Stimulated activated CD8-positive, alpha-beta memory T cell treated with anti-CD3 and anti-CD28 coated beads, Interleukin-2, amount 100 ng/mL, for 1 hour (primary cell): ENCODE data around the gene NDUFS7.
"Not testable (repeated sequence)": the region's sequence is repeated elsewhere in the genome, so short reads cannot be mapped to it uniquely, and the experiment has no call there.

Experiments used
- DNase-seq, 2 donors: peaks; one replicate each; pipeline ENCODE4 v3.0.0-alpha.2; 2020; ENCODE audit warnings: low read depth in 2 of 2

NDUFS7 gene

GRCh38 chr19:1417681-1418495 lies 34.2 kb downstream of the NDUFS7 start:
- no peak for DNase-seq

DNA sequence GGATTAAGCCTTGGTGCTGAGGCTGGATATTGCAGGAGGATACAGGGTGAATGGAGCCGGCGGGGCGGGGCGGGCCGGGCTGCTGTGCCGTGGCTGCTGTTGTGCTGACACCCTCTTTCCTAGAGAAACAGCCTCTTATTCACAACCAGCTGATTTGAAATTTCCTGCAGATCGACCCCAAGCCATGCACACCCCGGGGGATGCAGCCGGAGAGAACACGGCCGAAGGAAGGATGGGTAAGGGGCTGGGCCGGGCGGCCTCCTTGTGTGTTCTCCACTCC lies 34.7 kb downstream of the NDUFS7 start:
- no peak for DNase-seq

GRCh38 chr19:1418951-1419738 lies 35.4 kb downstream of the NDUFS7 start:
- no peak for DNase-seq

- DNase-seq: not testable (repeated sequence)
These were observed 36.4 kb downstream of the NDUFS7 start for GRCh38 chr19:1420085-1420484.

DNA sequence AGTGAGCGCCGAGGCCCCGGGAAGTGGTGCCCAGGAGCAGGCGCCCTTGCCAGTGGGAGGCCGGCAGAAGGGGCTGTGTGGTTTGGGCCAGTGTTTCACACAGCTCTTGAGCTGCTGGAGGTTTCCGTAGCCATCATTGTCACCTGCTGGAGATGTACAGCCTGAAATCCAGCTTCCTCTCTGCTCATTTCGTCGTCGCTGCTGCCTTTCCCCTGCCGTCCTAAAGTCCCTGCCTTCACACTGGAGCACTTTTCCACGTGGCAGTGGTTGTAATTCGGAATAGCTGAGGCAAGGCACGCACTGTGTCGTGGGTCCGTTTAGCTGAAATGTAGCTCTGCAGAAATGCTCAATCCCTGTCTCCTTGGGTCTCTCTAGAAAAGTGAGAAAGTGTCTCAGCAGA lies 36.9 kb downstream of the NDUFS7 start:
- no peak for DNase-seq

DNA sequence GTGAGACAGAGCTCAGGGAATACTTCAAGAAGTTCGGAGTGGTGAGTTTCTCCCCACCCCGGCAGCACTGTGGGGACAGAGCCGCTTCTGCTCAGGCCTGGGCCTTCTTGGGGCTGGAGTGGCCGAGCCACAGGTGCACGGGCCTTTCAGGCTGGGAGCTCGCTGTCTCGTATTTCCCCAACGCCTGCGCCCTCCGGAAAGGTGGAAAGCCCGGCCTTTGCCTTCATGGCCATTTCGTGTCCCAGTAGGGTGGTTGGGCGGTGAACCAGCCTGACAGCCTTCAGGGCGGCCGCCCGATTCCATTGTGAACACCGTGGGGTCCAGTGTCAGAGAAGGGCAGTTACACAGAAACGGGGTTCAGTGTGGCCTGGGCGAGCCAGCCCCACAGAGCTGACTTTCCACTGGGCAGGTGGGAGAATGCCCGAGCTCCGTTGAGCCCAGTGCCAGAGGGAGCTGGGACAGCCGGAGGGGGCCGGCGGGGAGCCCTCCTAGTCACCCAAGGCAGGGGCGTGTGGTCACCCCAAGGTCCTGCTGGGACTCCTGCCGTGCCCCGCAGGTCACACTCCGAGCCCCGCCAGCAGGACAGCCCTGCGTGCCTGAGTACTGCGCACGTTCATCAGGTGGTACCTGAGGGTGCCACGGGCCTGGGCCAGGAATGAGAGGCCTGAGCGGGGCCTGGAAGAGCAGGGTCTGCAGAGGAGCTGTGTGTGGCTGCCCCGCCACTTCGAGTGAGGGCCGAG lies 37.7 kb downstream of the NDUFS7 start:
- DNase-seq: no peak

GRCh38 chr19:1421958-1422305 lies 38.2 kb downstream of the NDUFS7 start:
- DNase-seq: no peak

GRCh38 chr19:1422360-1422759 lies 38.7 kb downstream of the NDUFS7 start:
- no peak for DNase-seq

DNA sequence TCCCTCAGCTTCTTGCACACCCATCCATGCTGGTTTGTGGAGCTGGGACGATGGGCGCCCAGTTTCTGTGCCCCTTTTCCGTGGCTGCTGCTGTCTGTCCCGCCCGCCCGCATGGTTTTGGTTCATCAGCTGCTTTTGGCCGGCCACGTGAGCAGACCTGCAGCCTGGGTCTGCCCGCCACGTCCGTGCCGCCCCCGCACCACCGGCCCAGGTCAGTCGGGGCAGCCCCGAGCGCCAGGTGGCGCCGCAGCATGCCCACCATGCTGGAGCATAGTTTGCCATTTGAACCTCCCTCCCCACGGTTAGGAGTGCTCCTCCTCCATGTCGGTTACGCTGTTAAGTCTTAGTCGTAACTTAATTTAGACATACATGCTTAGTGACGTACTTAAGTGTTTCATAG lies 39.2 kb downstream of the NDUFS7 start:
- DNase-seq: no peak

GRCh38 chr19:1423436-1424191 lies 39.9 kb downstream of the NDUFS7 start:
- DNase-seq: no peak

- DNase-seq: no peak
These were observed 40.7 kb downstream of the NDUFS7 start for GRCh38 chr19:1424192-1424955.

- DNase-seq: no peak
These were observed 41.6 kb downstream of the NDUFS7 start for GRCh38 chr19:1425102-1425837.

- no peak for DNase-seq
These were observed 42.2 kb downstream of the NDUFS7 start for GRCh38 chr19:1425902-1426301.

GRCh38 chr19:1426736-1427135 lies 43.0 kb downstream of the NDUFS7 start:
- DNase-seq: no peak

GRCh38 chr19:1427221-1427920 lies 43.7 kb downstream of the NDUFS7 start:
- DNase-seq: no peak

DNA sequence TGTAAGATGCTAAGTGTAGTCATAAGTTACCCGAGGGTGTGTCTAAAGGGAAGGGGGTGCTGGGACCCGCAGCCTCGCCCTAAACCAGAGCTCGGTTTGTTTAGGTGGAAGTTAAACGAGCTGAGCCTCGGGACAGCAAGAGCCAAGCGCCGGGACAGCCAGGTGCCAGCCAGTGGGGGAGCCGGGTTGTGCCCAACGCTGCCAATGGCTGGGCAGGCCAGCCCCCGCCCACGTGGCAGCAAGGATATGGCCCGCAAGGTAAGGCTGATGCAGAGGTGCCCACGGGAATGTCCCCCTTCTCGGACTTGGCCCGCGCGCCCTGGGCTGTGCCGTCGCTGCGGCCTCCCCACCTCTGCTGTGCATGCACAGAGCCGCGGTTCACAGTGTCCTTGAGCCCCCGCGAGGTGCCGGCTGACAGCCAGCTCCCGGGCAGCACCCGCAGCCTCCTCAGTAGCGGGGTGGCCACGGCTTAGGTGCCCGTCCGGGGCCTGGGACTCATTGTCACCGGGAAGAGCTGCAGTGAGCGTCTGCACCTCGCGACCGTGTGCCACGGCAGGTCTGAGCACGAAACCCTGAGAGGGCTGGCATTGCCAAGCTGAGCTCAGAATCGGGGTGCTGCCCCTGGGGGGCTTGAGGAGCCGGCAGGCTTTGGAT lies 45.2 kb downstream of the NDUFS7 start:
- no peak for DNase-seq

DNA sequence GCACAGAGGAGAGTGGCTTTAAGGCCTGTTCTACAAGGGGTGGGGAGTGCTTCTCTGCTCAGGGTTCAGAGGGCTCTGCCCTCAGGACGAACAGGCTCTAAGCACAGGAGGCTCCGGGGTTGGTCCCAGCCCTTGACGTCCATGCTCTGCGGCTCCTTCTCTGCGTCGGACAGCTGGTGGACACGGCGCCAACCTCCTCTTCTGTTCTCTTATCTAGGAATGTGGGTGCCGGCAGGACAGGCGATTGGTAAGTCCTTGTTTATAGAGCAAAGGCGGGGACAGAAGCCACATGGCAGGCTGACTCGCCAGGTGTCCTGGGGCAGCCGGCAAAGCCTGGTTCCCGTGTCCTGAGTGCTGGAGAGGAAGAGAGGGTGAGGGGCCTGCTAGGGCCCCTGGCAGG lies 46.0 kb downstream of the NDUFS7 start:
- DNase-seq: no peak

GRCh38 chr19:1430246-1430645 lies 46.5 kb downstream of the NDUFS7 start:
- no peak for DNase-seq

GRCh38 chr19:1431759-1432506 lies 48.2 kb downstream of the NDUFS7 start:
- DNase-seq: no peak
